ENCODE data around the gene WASF3.

Gene WASF3

GRCh38 chr13:26544707-26545106, 12.8 kb upstream of the WASF3 start:
- no peak for DNase-seq (ENCODE audit: low spot score)

- DNase-seq (ENCODE audit: low spot score) = no peak
Observed at GRCh38 chr13:26548205-26548765, 9.2 kb upstream of the WASF3 start.

- no peak for DNase-seq (ENCODE audit: low spot score)
Observed at GRCh38 chr13:26549713-26550112, 7.8 kb upstream of the WASF3 start.

GRCh38 chr13:26551255-26551860, 6.1 kb upstream of the WASF3 start:
- DNase-seq (ENCODE audit: low spot score) = no peak

- DNase-seq (ENCODE audit: low spot score) = no peak
Observed at GRCh38 chr13:26555413-26555812, 2.1 kb upstream of the WASF3 start.

- DNase-seq (ENCODE audit: low spot score) = no peak
Observed at GRCh38 chr13:26557051-26557392, 461 bp upstream of the WASF3 start.

- DNase-seq (ENCODE audit: low spot score) = peak; percentile 21
Observed at GRCh38 chr13:26558074-26558805, 757 bp downstream of the WASF3 start.

GRCh38 chr13:26558987-26559386, 1.5 kb downstream of the WASF3 start:
- DNase-seq (ENCODE audit: low spot score) = no peak

GRCh38 chr13:26560456-26560855, 3.0 kb downstream of the WASF3 start:
- no peak for DNase-seq (ENCODE audit: low spot score)

- DNase-seq (ENCODE audit: low spot score) = no peak
Observed at GRCh38 chr13:26561067-26561466, 3.6 kb downstream of the WASF3 start.

GRCh38 chr13:26561651-26562511, 4.4 kb downstream of the WASF3 start:
- DNase-seq (ENCODE audit: low spot score) = no peak

GRCh38 chr13:26562512-26562890, 5.0 kb downstream of the WASF3 start:
- no peak for DNase-seq (ENCODE audit: low spot score)

- DNase-seq (ENCODE audit: low spot score) = no peak
Observed at GRCh38 chr13:26563713-26564112, 6.2 kb downstream of the WASF3 start.

- DNase-seq (ENCODE audit: low spot score) = no peak
Observed at GRCh38 chr13:26568132-26568815, 10.8 kb downstream of the WASF3 start.

- no peak for DNase-seq (ENCODE audit: low spot score)
Observed at GRCh38 chr13:26571518-26571917, 14.0 kb downstream of the WASF3 start.

GRCh38 chr13:26575244-26575643, 17.8 kb downstream of the WASF3 start:
- no peak for DNase-seq (ENCODE audit: low spot score)

GRCh38 chr13:26579580-26579979, 22.1 kb downstream of the WASF3 start:
- no peak for DNase-seq (ENCODE audit: low spot score)

- no peak for DNase-seq (ENCODE audit: low spot score)
Observed at GRCh38 chr13:26583662-26584061, 26.2 kb downstream of the WASF3 start.

GRCh38 chr13:26584713-26585112, 27.2 kb downstream of the WASF3 start:
- no peak for DNase-seq (ENCODE audit: low spot score)

GRCh38 chr13:26585136-26585535, 27.7 kb downstream of the WASF3 start:
- DNase-seq (ENCODE audit: low spot score) = no peak

GRCh38 chr13:26587251-26587650, 29.8 kb downstream of the WASF3 start:
- DNase-seq (ENCODE audit: low spot score) = no peak

- no peak for DNase-seq (ENCODE audit: low spot score)
Observed at GRCh38 chr13:26589226-26589625, 31.7 kb downstream of the WASF3 start.

All from globus pallidus (tissue), 1 donor.